NCI-H446 treated with DMSO at 0.1 percent for 48 hours (cell line): ENCODE results near the gene ZBED1.
"Not testable (repeated sequence)": the region's sequence is repeated elsewhere in the genome, so short reads cannot be mapped to it uniquely, and the experiment has no call there.

Source experiments
- DNase-seq: peaks from one replicate; lab custom pipeline; 2025; lab: John Stamatoyannopoulos, UW

Gene ZBED1

DNA sequence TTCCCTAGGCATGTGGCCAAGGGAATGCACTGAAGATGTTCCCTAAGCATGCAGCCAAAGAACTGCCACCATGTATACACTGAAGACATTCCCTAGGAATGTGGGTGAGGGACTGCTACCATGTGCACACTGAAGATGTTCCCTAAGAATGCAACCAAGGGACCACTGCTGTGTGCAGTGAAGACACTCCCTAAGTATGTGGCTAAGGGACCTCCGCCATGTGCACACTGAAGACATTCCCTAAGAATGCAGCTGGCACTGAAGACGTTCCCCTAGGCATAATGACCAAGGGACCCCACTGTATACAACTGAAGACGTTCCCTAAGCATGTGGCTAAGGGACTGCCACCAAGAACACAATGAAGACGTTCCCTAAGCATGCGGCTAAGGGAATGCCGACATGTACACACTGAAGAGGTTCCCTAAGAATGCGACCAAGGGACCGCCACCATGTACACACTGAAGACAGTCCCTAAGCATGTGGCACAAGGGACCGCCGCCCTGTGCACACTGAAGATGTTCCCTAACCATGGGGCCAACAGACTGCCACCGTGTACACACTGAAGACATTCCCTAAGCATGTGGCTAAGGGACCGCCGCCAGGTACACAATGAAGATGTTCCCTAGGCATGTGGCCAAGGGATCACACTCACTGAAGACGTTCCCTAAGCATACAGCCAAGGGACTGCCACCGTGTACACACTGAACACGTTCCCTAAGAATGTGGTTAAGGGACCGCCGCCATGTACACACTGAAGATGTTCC, 25.6 kb downstream of the ZBED1 start:
- DNase-seq = no peak

DNA sequence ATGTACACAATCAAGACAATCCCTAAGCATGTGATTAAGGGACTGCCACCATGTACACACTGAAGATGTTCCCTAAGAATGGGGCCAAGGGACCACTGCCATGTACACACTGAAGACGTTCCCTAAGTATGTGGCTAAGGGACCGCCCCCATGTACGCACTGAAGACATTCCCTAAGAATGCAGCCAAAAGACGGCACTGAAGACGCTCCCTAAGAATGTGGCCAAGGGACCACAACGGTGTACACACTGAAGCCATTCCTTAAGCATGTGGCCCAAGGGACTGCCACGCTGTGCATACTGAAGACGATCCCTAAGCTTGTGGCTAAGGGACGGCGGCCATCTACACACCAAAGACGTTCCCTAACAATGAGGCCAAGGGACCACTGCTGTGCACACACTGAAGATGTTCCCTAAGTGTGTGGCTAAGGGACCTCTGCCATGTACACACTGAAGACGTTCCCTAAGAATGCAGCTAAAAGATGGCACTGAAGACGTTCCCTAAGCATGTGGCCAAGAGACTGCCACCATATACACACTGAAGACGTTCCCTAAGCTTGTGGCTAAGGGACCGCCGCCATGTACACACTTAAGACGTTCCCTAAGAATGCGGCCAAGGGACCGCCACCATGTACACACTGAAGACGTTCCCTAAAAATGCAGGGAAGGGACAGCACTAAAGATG, 26.4 kb downstream of the ZBED1 start:
- DNase-seq = no peak

DNA sequence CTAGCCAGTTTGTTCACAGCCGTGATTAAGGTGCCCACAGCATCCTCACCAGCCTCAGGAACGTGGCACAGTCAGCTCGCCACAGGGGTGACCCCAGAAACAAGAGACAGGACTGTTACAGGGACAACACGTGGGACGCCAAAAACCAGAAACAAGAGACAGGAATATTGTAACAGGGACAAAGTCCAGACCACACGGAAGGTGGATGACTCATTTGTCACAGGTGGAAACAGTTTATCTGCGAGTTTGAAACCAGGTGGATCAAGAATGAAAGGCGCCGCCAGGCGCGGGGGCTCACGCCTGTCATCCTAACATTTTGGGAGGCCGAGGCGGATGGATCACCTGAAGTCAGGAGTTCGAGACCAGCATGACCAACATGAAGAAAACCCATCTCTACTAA, 27.7 kb downstream of the ZBED1 start:
- not testable (repeated sequence) for DNase-seq

GRCh38 chrX:2471641-2472040, 29.1 kb downstream of the ZBED1 start:
- DNase-seq = no peak

DNA sequence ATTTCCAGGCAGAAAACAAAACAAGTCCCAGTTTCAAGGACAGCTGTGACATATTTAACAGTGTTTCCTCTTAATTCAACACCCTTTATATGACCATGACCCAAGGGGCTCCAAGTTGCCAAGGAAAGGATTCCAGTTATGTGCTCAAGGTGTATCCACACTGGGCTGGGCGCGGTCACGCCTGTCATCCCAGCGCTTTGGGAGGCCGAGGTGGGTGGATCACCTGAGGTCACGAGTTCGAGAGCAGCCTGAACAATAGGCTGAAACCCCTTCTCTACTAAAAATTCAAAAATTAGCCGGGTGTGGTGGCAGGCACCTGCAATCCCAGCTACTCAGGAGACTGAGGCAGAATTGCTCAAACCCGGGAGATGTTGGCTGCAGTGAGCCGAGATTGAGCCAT, 29.6 kb downstream of the ZBED1 start:
- not testable (repeated sequence) for DNase-seq

DNA sequence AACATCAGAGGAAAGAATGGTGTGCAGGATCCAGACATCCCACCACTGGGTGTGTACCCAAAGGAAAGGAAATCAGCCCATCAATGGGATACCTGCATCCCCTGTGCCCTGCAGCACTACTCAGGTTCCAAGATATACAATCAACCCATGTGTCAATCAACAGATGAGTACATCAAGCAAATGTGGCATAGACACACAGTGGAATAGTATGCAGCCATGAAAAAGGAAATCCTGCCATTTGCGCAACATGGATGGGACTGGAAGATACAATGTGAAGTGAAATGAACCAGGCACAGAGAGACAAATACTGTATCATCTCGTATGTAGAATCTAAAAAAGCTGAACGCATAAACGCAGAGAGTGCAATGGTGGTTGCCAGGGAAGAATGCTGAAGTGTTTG, 30.9 kb downstream of the ZBED1 start:
- not testable (repeated sequence) for DNase-seq

GRCh38 chrX:2469196-2469685, 31.5 kb downstream of the ZBED1 start:
- DNase-seq = no peak

DNA sequence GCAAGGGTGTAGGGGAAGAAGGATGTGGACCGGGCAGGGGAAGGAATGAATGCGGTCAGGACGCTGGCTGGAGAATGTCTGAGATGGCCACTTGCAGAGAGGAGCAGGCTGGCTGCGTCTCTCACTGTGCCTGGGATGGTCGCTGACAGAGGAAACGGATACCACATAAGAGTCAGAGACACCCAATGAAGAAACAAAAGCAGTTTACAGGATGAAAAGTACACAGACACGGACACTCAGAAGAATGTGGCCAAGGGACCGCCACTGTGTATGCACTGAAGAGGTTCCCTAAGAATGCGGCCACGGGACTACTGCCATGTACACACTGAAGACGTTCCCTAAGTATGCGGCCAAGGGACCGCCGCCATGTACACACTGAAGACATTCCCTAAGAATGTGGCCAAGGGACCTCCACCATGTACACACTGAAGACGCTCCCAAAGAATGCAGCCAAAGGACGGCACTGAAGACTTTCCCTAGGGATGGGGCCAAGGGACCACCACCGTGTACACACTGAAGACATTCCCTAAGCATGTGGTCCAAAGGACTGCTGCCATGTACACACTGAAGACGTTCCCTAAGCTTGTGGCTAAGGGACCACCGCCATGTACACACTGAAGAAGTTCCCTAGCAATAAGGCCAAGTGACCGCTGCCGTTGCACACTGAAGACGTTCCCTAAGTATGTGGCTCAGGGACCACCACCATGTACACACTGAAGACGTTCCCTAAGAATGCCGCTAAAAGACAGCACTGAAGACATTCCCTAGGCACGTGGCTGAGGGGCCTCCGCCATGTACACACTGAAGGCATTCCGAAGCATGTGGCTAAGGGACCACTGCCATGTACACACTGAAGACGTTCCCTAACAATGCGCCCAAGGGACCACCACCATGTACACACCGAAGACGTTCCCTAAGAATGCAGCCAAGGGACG, 32.2 kb downstream of the ZBED1 start:
- DNase-seq = no peak

DNA sequence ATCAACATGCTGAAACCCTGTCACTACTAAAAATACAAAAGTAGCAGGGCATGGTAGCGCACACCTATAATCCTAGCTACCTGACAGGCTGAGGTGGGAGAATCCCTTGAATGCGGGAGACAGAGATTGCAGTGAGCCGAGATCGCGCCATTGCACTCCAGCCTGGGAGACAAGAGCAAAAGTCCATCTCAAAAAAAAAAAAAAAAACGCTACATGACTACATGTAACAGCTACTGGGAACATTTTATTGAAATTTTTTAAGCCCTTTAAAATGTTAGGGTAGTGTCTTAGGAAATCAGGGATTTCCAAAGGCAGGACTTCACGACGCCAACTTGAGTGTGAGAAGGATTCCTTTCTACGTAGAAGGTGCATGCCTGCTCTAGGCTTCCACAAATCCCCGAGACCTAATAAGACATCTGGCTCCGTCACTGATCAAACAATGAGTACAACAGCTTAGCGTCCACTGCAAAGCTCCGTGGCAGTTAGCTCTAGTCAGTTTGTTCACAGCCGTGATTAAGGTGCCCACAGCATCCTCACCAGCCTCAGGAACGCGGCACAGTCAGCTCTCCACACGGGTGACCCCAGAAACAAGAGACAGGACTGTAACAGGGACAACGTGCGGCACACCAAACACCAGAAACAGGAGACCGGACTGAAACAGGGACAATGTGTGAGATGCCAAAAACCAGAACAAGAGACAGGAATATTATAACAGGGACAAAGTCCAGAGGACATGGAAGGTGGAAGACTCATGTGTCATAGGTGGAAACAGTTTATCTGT, 33.7 kb downstream of the ZBED1 start:
- no peak for DNase-seq

DNA sequence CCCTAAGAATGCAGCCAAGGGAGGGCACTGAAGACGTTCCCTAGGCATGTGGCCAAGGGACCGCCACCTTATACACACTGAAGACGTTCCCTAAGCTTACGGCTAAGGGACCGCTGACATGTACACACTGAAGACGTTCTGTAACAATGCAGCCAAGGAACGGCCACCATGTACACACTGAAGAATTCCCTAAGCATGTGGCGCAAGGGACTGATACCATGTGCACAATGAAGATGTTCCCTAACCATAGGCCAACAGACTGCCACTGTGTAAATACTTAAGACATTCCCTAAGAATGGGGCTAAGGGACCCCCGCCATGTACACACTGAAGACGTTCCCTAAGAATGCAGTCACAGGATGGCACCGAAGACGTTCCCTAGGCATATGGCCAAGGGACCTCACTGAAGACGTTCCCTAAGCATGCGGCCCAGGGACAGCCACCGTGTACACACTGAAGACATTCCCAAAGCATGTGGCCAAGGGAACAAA, 36.1 kb downstream of the ZBED1 start:
- DNase-seq = no peak

DNA sequence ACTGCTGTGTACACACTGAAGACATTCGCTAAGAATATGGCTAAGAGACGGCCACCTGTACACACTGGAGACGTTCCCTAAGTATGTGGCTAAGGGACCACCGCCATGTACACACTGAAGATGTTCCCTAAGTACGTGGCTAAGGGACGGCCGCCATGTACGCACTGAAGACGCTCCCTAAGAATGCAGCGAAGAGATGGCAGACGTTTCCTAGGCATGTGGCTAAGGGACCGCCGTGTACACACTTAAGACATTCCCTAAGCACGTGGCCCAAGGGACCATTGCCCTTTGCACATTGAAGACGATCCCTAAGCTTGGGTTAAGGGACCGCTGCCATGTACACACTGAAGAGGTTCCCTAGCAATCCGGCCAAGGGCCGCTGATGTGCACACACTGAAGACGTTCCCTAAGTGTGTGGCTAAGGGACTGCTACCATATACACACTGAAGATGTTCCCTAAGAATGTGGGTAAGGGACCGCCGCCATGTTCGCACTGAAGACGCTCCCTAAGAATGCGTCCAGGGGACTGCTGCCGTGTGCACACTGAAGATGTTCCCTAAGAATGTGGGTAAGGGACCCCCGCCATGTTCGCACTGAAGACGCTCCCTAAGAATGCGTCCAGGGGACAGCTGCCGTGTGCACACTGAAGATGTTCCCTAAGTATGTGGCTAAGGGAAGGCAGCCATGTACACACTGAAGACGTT, 36.7 kb downstream of the ZBED1 start:
- DNase-seq = no peak

DNA sequence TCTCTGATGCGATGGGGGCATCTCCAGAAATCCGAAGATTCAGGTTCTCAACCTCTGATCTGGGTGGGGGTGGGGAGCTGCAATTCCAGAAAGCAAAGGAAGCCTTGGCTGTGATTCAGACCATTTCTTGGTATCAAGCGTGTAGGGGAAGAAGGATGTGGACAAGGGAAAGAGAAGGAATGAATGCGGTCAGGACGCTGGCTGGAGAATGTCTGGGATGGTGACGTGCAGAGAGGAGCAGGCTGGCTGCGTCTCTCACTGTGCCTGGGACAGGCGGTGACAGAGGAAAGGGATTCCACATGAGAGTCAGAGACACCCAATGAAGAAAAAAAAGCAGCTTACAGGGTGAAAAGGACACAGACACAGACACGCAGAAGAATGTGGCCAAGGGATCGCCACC, 37.3 kb downstream of the ZBED1 start:
- DNase-seq = not testable (repeated sequence)

- DNase-seq = no peak
Observed at GRCh38 chrX:2462780-2463179, 38.0 kb downstream of the ZBED1 start.

DNA sequence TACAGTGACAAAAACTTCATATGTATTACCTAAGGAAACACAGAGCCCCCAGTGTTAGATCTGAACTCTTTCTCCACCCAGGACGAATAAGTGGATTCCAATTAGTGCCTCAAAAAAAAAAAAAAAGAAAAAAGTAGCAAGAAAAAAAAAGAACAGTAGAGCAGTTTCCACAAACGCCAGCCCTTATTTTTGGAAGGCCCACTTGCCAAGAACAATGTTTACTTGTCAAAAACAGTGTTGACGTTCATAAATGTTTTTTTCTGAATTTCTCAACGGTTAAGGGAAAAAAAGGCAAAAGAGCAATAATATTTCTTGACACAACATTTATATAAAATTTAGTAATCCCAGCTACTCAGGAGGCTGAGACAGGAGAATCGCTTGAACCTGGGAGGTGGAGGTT, 38.7 kb downstream of the ZBED1 start:
- DNase-seq = no peak

DNA sequence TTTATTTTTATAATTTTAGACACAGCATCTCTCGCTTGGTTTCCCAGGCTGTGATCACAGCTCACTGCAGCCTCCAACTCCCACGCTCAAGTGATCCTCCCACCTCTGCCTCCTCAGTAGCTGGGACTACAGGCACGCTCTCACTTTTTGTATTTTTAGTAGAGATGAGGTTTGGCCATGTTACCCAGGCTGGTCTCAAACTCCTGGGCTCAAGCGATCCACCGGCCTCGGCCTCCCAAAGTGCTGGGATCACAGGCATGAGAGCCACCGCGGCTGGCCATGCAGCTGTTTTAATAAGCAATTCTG, 39.1 kb downstream of the ZBED1 start:
- DNase-seq = no peak

DNA sequence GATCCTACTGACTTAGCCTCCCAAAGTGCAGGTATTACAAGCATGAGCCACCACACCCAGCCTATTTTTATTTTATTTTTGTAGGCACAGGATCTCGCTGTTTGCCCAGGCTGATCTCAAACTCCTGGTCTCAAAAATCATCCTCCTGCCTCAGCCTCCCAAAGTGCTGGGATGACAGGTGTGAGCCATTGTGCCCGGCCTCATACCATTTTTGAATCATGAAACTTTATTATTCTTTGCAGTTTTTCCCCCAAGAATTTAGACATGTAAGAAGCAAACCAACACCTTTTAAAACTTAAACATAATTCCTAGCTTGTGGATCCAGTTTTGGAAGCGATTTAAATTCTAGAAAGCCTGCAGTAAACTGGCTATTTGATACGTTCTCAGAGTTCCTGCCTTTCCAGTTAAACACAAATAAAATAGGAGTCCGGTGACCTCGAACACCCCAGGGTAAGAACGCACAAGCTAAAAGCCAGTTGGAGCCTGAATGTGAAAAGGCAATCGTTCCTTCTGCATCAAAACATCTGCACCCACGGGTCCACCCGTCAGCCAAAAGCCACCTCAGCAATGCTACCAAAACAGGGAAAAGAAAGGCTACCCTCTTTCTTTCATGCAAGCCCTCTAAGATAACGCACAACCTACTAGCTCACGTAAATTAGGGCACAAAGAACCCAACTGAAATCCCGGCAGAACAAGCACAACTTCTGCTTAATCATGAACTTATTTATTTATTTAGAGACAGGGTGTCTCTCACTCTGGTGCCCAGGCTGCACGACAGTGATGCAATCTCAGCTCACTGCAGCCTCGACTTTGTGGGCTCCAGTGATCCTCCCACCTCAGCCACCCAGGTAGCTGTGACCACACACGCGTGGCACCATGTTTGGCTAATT, 39.7 kb downstream of the ZBED1 start:
- DNase-seq = not testable (repeated sequence)

GRCh38 chrX:2460048-2460447, 40.7 kb downstream of the ZBED1 start:
- not testable (repeated sequence) for DNase-seq

DNA sequence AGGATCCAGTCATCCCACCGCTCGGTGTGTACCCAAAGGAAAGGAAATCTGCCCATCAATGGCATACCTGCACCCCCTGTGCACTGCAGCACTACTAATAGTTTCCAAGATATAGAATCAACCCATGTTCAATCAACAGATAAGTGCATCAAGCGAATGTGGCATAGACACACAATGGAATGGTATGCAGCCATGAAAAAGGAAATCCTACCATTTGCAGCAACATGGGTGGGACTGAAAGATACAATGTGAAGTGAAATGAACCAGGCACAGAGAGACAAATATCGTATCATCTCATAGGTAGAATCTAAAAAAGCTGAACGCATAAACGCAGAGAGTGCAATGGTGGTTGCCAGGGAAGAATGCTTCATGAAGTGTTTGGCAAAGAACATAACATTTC, 42.5 kb downstream of the ZBED1 start:
- DNase-seq = no peak

GRCh38 chrX:2457289-2458133, 43.3 kb downstream of the ZBED1 start:
- DNase-seq = no peak
